ENCODE data around the gene FCRL4.

Gene FCRL4

DNA sequence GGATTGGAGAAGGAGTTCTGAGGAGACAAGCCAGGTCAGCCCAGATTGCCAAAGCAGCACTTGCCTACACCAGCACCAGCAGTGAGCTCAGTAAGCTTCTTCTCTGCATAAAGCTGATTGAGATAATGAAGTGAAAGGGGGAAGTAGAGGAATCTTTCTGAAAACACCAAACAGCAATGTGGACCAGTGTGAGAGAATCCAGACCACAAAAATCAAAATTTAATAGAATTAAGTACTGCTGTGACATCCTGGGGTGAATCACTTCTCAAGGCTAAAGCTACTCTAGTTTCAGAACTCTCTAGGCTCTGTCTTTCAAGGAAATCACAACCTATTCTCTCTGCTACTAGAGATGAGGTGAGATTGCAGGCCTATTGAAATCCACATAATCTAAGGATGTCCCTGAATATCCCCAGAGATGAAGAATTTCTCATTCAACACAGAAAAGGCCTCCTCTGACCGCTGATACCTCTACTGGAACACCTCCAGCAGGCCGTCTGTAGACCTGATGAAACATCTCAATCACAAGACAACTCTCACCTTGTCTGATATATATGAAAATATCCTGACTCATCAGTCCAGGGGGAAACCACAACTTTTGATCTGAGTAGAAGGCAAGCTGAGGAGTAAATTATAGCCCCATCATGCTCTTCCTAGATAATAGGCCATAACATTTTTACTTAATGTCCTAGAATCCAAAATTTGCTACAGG lies at the start of gene FCRL4:
Gene FCRL4 (minus strand): TSS at position 127 of the 709 bp plus-strand sequence. CDS start 141 bp downstream, outside the sequence.
- DNase-seq, result no peak

DNA sequence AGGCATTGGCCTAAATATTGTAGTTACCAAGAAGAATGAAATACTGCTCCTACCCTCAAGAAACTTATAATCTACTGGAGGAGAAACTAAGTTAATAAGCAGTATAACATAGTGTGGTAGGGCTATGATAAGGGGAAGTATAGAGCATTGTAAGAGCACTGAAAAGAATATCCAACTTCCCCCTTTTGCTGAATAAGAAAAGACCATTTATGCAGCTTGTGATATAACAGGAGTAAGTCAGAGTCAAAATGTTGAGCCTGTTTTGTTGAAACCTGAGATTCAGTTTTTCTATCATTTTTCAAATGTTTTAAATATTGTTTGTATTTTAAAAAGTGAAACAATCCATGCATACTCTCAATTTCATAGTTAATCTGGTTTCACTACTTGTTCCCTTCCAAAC lies 48.3 kb upstream of the FCRL4 start:
- DNase-seq, result no peak

DNA sequence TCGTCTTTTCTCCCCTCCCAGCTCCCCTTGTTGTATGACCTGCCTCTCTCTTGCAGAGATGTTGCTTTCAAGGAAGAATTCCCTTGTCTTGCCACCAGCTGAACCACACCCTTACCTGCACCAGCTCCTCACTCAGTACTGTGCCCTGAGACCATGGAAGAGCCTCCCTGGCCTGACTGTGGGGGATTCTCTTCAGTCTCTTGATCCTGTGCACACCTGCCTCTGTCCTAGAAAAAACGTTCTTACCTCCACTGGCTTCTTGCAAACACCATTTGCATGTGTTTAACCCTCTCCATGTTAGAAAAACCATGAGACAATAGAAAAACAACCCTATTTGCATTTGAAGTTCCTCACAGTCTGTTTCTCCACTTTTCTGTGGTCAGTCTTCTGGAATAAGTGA lies 43.3 kb upstream of the FCRL4 start:
- no peak for DNase-seq

DNA sequence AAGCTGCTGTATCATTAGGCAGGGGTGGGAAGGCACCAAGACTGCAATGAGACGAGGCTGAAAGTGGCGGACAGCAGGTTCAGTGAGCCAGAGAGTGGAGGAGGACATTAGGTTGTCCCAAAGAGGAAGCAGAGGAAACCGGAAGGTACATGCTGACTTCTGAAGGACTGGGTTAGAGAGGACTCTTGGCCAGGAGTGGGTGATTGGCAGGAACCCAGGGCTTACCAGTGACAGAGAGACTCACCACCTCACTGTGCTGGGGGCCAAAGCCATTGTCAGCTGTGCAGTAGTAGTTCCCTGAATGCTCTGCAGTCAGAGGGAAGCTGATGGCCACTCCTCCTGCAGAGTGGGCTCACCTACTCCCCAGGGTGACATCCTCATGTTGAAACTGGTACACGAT lies 41.9 kb upstream of the FCRL4 start:
- no peak for DNase-seq

DNA sequence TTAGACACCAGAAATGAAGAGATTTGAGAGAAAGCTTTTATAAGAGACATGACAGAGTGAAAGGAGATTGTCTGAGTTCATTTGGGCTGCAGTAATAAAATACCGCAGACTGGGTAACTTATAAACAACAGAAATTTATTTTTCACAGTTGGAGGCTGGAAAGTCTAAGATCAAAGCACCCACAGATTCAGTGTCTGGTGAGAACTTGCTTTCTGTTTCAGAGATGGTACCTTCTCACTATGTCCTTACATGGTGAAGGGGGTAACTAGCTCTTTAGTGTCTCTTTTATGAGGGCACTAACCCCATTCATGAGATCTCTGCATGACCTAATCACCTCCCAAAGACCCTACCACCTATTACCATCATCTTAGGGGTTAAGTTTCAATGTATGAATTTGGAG lies 30.9 kb upstream of the FCRL4 start:
- no peak for DNase-seq

DNA sequence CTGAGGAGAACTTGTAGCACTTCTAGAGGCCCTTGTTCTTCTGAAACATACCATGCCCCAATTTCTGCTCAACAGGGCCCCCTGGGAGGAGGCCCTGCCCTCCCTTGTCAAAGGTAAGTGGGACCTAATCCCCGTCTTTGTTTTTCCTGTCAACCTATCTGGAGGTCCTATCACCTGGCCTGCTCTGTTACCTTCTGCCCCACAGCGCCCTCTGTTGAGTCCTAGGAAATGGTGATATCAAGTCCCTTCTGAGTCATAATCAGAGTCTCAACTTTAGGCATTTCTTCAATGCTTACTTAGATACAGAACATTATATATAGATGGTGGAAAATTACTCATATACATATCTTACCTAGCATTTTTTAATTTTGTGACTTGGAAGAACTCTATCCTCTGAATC lies 28.2 kb upstream of the FCRL4 start:
- DNase-seq, result no peak

DNA sequence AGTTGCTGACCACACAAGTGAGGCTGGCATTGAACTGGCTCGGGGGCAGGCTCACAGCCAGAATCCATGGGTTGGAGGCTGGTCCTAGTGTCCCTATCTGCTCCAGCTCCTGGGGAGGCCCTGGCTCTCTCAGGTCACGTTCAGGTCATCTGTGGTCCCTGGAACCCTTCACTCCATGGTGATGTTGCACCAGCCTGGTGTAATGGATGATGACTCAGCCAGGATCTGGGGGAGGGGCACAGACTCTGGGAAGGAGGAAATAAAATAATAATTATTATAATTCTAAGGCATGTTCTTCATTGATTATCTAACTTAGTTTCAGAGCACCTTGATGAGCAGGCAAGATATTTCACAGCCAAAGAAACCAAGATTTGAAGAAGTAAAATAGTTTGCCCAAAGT lies 26.6 kb upstream of the FCRL4 start:
- DNase-seq, result no peak

DNA sequence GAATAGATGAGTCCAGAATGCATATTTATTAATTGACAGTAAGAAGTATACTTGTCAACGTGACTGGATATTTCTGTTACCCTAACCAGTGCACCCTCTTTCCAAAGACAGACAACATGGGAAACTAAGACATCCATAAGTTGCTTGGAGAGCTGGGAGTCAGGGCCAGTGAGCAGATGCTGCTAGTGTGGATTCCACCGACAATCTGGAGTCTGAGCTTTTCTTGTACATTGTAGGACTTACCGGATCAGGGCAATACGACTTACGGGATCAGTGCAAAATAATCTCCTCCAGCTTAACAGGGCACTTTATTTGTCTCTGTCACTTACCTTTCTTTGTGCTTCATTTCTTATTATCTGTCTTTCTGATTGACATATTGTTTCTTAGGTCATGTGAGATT lies 24.6 kb upstream of the FCRL4 start:
- no peak for DNase-seq

DNA sequence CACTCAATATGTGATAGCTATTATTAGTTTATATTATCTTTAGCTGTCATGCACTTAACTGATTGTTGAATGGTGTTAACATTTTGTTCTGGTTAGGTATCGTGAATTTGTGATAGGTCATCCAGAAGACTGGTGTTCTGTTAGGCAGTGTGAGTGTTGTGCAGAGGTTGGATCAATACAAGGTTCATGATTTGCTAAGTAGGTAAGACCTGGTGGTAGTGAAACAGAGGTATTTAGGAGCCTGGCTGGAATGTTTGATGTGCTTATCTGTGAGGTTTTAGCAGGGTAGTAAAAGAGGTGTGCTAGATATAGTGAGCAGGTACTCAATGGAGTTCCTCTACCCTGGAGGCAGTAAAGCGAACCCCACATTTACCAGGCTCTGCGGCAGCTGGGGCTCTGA lies 20.3 kb upstream of the FCRL4 start:
- DNase-seq, result no peak

DNA sequence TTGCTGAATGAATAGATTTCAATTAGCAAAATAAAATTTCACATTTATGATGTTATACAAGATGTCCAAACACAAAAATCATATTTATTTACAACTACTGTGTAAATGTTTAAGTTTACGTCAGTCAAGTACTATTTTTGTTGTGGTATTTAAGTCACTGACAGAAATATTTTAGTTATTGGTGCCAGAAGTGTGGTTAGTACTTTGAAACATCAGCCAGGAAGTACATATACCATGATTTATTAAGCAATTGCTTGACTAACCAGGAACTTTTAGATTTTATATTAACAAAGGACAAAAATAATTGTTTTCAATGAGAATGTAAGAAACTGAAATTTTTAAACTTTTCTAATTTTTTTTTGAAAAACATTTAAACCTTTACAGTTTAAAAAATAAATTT lies 2.4 kb upstream of the FCRL4 start:
- DNase-seq, result no peak

DNA sequence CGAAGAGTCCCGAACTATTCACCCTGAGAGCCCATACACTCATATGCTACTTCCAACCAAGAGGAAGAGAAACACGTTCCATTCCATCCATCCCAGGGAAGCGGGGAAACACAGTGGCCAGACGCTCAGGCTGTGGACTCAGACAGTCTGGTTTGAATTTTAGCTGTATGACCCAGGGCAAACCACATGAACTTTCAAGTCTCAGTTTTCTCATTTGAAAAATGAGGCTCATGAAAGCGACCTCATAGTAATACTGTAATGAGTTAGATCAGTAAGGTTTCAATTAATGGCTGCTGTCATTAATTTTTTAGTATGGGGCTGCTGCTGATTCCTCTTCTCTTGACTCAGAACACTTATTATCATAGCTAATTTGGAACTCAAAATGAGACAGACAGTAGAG lies 1.5 kb downstream of the FCRL4 start:
- DNase-seq, result no peak

DNA sequence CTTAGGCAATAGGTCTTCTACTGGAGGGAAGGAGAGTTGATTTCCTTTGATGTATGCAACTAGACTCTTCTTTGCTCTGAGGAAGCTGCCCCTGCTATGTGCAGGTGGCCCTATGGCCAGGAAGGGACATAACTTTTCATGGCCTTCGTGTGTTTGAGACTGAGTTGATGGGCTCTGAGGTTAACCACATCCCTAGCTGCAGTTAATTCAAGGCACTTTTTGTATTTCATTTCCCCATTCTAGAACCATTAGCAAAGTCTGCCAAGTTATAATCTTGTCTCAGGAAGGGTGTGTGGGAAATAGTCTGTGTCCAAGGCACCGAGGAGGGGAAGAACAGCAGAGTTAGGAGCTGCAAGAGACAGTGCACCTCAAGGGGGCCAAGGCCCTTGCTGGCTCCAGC lies 2.5 kb downstream of the FCRL4 start:
- no peak for DNase-seq

DNA sequence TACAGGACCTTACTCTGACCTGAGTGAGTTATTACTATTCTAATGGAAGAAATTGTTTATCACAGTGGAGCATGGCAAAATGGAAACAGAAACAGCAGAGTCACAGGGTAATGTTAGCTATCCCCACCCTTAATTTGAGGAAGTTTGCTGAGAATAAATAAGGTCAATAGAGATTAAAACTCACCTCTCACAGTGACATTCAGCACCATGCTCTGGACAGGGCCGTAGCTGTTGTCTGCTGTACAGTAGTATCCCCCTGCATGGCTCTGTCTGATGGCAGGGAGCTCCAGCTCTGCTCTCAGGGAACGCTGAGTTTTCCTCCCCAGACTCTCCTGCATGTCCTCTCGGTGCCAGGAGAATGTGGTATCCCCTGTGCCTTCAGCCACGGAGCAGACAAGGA lies 11.9 kb downstream of the FCRL4 start:
- DNase-seq, result no peak

DNA sequence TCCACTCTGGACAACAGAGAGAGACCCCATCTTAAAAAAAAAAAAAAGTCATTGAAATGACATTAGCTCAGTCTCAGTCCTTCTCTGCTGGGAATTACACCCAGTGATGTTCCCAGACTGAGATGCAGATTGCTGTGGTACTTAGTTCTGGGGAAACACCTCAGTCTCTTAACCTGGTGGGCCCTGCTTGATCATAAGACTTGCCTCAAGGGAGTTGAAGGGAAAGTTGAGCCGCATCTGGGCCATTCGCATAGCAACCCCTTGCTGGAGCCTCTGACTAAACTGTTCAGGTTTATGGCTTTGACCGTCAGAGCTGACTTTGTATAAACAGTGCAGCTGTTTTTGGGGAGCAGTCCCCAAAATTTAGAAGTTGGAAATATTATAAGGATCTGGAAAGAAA lies 13.4 kb downstream of the FCRL4 start:
- DNase-seq, result no peak

DNA sequence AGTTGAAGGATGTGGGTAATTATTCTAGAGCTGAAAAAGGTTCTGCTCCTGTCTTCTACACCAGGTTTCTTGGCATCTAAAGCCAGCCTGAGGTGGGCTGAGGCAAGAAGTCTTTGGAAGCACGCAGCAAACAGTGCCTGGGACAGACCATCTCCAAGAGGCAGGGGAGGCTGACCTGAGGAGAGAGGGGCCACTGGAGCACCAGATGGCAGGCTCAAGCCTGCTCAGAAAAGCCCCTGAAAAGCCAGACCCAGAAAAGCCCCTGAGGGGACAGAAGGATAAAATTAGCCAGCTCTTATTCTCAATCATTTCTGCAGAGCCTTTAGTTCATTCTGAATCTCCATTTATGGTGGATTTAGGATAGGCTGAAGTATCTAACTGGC lies 17.1 kb downstream of the FCRL4 start:
- DNase-seq, result no peak

DNA sequence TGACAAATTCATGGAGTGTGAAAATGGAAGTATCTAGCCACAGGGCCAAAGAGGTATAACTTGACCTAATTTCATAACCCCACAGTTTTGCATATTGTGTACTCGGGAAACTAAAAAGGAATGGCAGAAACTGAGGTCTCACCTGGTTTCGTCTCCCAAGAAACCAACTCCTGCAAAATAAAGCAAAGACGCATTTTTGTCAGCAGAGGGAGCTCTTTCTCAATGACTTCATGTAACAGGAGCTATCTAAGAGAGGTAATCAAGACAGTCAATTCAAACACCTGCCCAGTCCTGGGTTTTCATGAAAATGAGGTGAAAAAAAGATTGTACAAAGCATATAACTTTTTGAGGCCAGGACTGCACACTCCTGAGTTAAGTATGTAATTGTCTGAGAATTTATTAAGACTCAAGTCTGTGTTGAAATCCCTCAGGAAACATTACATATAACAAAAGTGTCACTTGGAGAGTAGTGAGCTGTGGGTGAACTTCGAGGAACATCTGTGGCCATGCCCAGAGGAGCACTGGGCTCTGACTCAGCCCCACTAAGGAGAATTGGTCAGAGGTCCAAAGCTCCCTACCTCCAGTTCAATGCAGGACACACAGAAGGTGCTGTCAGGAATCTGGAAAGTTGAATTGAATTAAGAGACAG lies 17.6 kb downstream of the FCRL4 start:
- DNase-seq, result no peak

DNA sequence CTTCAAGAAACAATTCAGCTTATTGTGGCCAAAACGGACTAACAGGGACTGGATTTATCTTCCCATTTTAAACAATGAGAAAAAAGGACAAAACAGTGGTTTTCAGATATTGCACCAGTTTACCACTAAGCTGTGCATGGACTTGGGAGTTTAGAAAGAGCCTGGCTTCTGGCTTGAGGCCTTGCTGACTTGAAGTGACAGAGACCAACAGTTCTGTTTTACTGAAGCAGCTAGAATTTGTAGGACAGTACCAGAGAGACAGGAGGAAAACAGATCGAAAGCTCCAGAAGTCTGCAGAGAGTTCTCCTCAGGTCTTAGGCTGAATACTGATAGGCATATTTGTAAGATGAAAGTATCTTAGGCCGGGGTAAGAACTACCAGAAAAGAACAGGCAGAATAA lies 20.5 kb downstream of the FCRL4 start:
- no peak for DNase-seq

DNA sequence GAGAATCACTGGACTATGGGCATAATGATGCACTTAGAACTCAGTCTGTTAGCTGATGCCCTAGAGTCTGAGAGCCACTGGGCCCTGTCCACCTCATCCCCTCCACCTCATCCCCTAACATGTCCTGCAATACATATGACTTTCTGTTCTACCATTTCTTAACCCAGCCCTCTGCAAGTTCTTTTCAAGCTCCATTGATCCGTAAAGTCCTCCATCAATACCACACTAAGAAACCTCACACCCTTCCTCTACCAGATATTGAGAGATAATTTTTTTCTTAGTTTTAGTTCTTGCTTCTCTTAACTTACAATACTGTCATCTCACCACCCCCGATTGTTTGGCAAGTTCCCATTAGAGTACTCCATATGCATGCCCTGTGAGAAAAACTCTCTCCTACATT lies 22.1 kb downstream of the FCRL4 start:
- no peak for DNase-seq

DNA sequence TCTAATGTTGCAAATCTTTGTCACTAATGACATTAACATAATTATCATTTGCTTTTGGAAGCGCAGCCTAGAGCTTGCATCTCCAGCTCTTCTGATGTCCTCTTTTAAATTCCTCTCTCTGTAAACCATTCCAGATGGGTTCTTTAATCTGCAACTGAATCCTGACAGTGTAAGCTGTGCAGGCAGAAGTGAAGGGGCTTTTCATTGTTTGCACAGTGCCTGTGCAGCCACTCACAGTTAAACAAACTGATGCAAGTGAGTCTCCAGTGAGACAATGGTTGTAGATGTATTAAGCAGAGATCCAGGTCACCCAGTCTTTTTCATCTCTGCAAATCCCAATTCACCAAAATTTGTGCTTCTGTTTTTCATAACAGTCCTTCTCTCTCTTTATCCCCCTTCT lies 23.0 kb downstream of the FCRL4 start:
- DNase-seq, result no peak

DNA sequence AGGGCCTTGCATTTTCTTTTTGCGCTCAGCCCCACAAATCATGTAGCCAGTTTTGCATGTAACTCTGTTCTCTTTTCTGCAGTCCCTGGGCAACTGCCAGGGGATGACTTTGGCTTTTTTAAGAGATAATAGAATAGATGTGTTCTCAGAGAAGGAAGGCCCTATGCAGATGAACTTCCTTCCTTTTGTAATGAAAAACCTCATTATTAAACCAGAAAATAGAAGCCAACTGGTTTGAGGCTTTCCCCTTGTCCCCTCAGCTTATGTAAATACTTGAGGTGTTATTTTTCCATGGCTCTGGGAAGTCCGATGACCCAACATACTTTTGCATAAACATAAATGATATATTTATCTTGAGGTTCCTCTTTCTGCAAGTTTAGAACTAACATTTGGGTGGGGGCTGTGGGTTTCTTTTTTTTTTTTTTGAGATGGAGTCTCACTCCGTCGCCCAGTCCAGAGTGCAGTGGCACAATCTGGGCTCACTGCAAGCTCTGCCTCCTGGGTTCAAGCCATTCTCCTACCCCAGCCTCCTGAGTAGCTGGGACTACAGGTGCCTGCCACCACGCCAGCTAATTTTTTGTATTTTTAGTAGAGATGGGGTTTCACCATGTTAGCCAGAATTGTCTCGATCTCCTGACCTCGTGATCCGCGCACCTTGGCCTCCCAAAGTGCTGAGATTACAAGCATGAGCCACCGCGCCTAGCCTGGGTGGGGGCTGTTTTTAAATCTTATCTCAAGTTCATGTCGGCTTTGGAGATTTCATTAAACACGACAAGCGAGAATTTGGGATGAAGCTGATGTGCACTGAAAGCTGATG lies 31.2 kb downstream of the FCRL4 start:
- no peak for DNase-seq

DNA sequence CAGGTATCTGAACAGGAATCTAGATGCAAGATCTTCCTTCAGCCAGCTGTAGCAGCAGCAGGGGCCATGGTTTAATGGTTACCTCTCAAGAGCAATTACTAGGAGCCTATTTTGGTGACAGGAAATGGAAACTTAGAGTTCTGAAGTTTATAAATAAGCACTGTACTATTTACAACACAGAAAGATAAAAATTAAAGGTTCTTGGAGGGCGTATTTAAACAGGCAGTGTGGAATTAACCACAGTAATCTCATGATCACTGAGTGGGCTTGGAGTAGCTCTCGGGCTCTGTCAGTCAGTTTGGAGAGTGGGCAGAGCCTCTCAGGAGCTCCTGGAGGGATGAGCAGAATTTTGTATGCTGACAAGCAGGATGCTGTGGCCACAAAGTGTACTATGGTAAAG lies 35.4 kb downstream of the FCRL4 start:
- no peak for DNase-seq

DNA sequence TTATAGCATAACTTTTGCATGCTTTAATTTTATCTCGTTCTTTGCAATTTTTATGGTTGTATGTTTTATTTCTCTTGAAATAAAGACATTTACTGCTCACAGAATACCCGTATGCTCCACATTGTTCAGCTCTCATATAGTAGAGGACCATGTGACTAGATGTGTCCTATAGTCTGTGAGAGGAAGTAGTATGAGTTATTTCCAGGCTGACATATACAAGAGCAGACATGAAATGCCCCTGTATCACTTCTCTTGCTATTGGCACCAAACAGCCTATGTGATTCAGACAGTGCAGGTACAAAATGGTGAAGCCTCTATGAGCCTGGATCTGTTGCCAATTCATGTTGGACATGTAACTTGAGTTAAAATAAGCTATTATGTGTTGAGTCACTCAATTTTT lies 39.8 kb downstream of the FCRL4 start:
- no peak for DNase-seq

DNA sequence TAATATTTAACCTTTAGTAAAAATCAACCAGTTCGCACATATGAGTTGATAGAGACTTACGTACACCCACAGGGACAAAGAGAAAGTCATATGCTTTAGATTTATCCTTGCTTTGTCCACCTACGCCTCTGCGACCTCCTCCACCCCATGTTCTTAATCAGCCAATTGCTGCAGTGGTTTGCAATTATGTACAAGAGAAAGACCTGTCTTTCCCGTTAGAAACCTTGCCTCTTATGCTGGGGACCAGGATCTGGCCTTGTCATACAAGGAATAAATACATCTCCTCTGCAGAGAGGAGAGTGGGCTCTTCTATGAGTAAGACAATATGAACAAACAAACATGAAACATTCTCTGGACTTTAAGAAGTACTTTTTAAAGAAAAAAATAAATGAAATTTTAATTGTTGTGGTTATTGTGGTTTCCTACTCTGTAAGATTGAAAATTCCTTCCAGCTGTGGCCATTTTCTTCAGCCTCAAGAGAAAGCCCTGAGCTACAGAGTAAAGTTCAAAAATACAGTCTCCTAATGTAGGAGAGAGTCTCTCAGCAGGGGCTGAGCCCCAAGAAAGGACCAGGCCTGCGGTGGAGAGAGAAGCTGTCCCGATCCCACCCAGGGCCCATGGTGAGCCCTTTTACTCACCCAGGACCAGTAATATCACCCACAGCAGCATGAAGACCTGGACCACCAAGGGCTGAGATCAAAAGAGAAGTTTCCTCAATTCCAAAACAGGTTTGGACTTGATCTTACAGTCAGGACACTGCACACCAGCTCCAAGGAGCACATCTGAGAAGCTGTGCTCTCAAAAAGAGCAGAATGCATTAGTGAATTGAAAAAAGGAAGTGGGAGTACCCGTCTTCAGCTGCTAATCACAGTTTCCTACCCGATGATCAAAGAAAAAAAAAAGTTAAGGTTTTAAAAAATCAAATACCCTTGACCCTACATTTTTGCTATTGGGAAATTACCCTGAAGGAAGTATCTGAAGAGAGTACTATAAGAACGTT lies 45.9 kb downstream of the FCRL4 start, which contains the start of gene FCRL5:
Gene FCRL5 (minus strand): TSS at position 822 of the 1,000 bp plus-strand sequence. CDS start 153 bp downstream, at position 669.
- no peak for DNase-seq
